ENCODE measurements around the gene ECE1. TPM values are rescaled to one million over a fixed set of nuclear protein-coding genes. Genes with fewer than 3 reads are reported as not detected.
A peak's percentile ranks its signal among the peaks of the same experiment; 100 is the strongest.

ECE1 gene
- total RNA-seq, 2 experiments from 2014 or later, result 70.9 to 72.5 TPM

DNA sequence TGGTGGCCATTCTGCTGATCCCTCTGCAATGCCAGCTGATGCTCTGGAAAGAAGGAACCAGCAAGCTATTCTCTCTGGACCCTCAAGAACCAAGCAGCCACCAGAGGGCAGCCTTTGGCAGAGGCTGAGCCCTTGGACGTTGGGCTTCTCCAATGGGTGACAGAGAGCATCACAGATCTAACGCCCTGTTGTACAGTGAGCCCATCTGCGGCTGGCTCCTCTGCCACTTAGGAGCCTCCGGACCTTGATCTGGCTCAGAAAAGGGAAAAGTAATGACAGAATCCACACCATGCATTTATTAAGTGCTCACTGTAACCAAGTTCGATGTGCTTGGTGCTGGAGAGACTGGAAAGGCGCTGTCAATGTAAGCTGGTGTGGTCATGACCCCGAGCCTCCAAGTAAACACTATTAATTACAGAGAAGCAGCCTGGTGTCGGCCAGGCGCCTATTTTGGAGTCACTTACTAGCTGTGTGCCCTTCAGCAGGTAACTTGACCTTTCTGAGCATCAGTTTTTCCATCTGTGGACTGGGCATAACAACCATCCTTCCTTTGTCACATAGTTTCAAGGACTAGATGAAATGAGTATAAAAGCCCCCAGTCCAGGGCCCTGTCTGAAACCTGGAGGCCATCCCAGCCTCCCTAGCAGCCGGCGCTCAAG, 34.9 kb downstream of the ECE1 start:
- Mint-ChIP-seq H3K36me3 (ENCODE audit: low read depth) (peaks cover 52% of the 10 kb centered on the region), H3K27me3 (ENCODE audit: low read depth) (no peaks in the 10 kb centered on the region), H3K4me1 (ENCODE audit: low read depth) (peaks cover 36% of the 10 kb centered on the region), H3K27ac (no peak overlapping the region), H3K4me3 (no peak overlapping the region), H3K9me3 (ENCODE audit: insufficient read depth) (no peaks in the 10 kb centered on the region)
- DNase-seq (peak; percentile 87), ATAC-seq (peak; percentile 79)
- CTCF ChIA-PET, result interaction anchor here (0.6 to 9.3 kb wide), 30 partner anchors 10 to 710 kb away, joined by 3 to 202 read pairs (median 4); no protein-coding TSS in a partner anchor
- POLR2A ChIA-PET, result interaction anchor here (0.9 to 1.4 kb wide), 3 partner anchors 39 to 113 kb away, joined by 3 to 8 read pairs (median 3); no protein-coding TSS in a partner anchor

DNA sequence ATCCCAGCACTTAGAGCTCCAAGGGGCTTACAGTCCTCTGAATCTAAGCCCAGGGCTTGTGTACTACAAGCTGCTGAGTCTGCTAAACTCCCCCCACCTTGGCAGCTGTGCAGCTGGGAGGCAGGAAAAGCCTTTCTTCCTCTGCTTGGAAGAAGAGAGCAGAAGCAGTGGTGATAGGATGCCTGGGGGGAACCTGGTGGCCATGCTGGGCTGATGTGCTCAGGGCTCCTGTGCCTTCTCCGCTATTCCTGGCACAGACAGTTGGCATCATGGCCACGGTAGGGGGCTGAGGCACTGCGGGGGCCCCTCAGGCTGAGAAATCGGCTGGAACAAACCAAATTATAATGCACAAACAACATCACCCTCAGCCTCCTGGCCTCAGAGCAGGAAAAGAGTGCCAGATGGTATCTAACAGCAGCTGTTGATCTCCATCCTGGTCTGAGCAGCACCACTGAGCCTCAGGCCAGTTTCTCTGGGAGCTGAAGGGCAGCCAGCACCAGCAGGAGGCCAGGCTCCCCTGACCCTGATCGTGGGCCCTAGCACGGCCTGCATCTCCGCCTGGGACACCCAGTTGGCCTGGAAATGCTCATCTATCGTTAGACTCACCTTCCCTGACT, 35.8 kb downstream of the ECE1 start:
- H3K27ac Mint-ChIP-seq, result no peak overlapping the region
- ChIA-PET CTCF (interaction anchor here (0.6 to 9.3 kb wide), 27 partner anchors 9 to 711 kb away, joined by 3 to 202 read pairs (median 4); no protein-coding TSS in a partner anchor), POLR2A (interaction anchor here (0.7 to 1.4 kb wide), 4 partner anchors 40 to 114 kb away, joined by 3 to 8 read pairs (median 3); no protein-coding TSS in a partner anchor)
- H3K4me1 Mint-ChIP-seq (ENCODE audit: low read depth), result peaks cover 26% of the 10 kb centered on the region
- H3K27me3 Mint-ChIP-seq (ENCODE audit: low read depth), result no peaks in the 10 kb centered on the region
- ATAC-seq (no peak), DNase-seq (no peak)
- no peaks in the 10 kb centered on the region for H3K9me3 Mint-ChIP-seq (ENCODE audit: insufficient read depth)
- no peak overlapping the region for H3K4me3 Mint-ChIP-seq
- H3K36me3 Mint-ChIP-seq (ENCODE audit: low read depth), result peaks cover 48% of the 10 kb centered on the region

DNA sequence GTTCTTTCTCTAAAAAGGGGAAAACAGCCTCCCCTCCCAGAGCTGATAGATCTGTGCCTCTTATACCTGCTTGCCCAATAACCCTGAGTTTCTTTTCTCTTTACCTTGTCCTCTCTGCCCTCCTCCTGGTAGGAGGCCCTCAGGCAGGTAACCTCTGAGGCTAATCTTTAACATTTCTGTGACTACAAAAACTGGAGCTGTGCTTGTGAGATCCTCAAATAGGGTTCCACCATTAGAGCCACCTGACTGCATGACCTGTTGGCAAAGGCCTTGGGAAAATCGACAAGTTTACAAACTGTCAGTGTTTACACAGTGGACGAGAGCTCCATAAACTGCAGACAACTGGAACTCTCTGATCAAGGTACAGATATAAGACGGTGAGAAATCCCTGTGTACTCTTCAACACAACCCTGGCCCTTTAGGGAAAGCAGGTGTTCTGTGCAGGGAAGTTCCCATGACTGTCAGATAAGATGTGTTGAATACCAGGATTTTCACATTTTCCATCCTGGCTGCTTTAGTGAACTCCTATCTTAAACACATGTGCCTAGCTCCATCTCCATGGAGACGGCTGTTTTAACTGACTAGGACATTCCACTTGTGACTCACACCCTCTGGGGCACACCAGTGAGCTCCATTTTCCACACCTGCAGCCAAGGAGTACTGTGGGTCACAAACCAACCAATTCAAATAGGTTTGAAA, 38.3 kb downstream of the ECE1 start:
- Mint-ChIP-seq H3K4me1 (ENCODE audit: low read depth) (peaks cover 5% of the 10 kb centered on the region), H3K36me3 (ENCODE audit: low read depth) (peaks cover 39% of the 10 kb centered on the region), H3K4me3 (no peak overlapping the region), H3K9me3 (ENCODE audit: insufficient read depth) (no peaks in the 10 kb centered on the region), H3K27me3 (ENCODE audit: low read depth) (no peaks in the 10 kb centered on the region), H3K27ac (peak overlapping the region; percentile 37)
- ATAC-seq, result no peak
- ChIA-PET CTCF (interaction anchor here (0.6 to 9.3 kb wide), 5 partner anchors 18 to 115 kb away, joined by 3 to 202 read pairs (median 7); no protein-coding TSS in a partner anchor), POLR2A (no interaction called here)
- DNase-seq, result no peak

DNA sequence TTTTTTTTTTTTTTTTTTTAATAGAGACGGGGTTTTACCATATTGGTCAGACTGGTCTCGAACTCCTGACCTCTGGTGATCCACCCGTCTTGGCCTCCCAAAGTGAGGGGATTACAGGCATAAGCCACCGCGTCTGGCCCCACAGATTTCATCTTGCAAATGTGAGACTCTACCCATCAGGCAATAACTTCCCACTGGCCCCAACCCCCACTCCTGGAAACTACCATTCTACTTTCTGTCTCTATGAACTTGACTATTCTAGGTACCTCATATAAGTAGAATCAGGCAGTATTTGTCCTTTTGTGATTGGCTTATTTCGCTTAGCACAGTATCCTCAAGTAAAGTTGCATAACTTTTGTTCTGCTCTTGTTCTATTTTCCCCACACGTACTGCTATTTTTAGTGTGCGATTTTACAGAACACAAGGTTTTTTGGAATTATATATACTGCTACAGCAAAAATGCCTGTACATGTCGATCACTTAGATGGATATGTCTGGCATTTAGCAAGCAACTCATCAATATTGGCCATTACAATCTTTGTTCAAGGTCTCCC, 40.2 kb downstream of the ECE1 start:
- Mint-ChIP-seq H3K27me3 (ENCODE audit: low read depth) (no peaks in the 10 kb centered on the region), H3K27ac (no peak overlapping the region), H3K9me3 (ENCODE audit: insufficient read depth) (no peaks in the 10 kb centered on the region), H3K4me1 (ENCODE audit: low read depth) (no peaks in the 10 kb centered on the region), H3K36me3 (ENCODE audit: low read depth) (peaks cover 36% of the 10 kb centered on the region), H3K4me3 (no peak overlapping the region)
- DNase-seq (no peak), ATAC-seq (no peak)
- CTCF ChIA-PET, result interaction anchor here (0.7 to 4.1 kb wide), 3 partner anchors 21 to 119 kb away, joined by 3 to 20 read pairs (median 3); no protein-coding TSS in a partner anchor
- POLR2A ChIA-PET, result no interaction called here

DNA sequence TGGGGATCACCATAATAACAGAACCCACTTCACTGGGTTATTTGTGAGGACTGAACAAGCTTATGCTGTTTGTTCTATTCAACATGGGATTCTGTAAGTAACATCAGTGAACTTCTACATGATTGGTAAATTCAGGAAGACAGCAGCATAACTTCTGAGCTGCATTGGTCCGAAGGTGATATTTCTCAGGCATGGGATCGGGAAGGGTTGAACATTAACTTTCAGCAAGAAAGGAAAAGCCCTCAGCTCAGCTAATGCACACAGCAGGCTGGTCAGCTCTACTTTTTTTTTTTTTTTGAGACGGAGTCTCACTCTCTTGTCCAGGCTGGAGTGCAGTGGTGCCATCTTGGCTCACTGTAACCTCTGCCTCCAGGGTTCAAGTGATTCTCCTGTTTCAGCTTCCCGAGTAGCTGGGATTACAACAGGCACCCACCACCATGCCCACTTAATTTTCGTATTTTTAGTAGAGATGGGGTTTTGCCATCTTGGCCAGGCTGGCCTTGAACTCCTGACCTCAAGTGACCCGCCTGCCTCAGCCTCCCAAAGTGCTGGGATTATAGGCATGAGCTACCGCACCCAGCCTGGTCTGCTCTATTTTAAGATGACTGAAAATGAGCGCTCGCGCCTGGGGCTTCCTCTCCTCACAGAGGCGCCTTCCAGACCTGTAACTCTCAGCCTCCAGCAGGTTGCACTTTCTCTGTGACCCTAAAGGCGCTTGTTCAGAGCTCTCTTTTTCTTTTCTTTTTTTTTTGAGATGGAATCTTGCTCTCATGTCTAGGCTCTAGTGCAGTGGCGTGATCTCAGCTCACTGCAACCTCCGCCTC, 42.2 kb downstream of the ECE1 start:
- H3K27ac Mint-ChIP-seq, result no peak overlapping the region
- ATAC-seq (no peak), DNase-seq (no peak)
- no peaks in the 10 kb centered on the region for H3K9me3 Mint-ChIP-seq (ENCODE audit: insufficient read depth)
- ChIA-PET CTCF (interaction anchor here (1.0 to 4.1 kb wide), 5 partner anchors 16 to 123 kb away, joined by 3 to 20 read pairs (median 12); no protein-coding TSS in a partner anchor), POLR2A (no interaction called here)
- no peak overlapping the region for H3K4me3 Mint-ChIP-seq
- no peaks in the 10 kb centered on the region for H3K27me3 Mint-ChIP-seq (ENCODE audit: low read depth)
- peaks cover 46% of the 10 kb centered on the region for H3K36me3 Mint-ChIP-seq (ENCODE audit: low read depth)
- no peaks in the 10 kb centered on the region for H3K4me1 Mint-ChIP-seq (ENCODE audit: low read depth)

DNA sequence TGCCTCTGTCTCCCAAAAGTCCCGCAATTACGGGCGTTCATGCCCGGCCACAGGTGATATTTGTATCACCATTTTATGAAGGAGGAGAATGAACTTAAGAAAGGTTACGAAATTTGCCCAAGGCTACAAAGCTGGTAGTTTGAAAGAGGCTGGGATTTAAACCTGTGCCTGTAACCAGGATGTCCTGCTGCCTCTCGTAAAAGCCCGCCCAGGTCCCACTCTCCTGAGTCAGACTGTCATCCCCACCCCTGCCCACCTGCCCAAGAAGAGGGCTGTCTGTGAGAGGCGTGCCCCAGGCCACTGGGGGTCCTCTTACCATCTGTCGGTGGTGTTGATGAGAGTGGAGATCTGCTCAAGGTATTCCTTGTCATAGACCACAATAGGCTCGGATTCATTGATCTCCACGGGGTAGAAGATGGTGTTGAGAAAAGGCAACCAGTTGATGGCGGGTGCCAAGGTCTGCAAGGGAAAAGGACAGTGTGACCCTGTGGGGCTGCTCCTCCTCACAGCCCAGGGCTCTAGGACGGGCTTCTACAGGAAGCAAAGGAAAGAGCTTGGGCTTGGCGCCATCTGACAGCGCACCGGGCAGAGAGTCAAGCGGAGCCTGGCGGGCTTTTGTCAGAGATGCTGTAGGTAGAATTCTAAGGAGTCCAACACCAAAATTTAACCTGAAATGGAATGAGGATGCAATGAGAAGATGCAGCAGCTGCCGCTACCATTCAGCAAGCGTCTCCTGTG, 43.2 kb downstream of the ECE1 start:
- ATAC-seq, result no peak
- peaks cover 48% of the 10 kb centered on the region for H3K36me3 Mint-ChIP-seq (ENCODE audit: low read depth)
- no peak overlapping the region for H3K4me3 Mint-ChIP-seq
- no peaks in the 10 kb centered on the region for H3K27me3 Mint-ChIP-seq (ENCODE audit: low read depth)
- peak overlapping the region; percentile 44 for H3K27ac Mint-ChIP-seq
- H3K9me3 Mint-ChIP-seq (ENCODE audit: insufficient read depth), result no peaks in the 10 kb centered on the region
- no peak for DNase-seq
- no peaks in the 10 kb centered on the region for H3K4me1 Mint-ChIP-seq (ENCODE audit: low read depth)
- CTCF ChIA-PET, result interaction anchor here (1.0 to 4.1 kb wide), 5 partner anchors 15 to 124 kb away, joined by 3 to 20 read pairs (median 12); no protein-coding TSS in a partner anchor
- POLR2A ChIA-PET, result no interaction called here

DNA sequence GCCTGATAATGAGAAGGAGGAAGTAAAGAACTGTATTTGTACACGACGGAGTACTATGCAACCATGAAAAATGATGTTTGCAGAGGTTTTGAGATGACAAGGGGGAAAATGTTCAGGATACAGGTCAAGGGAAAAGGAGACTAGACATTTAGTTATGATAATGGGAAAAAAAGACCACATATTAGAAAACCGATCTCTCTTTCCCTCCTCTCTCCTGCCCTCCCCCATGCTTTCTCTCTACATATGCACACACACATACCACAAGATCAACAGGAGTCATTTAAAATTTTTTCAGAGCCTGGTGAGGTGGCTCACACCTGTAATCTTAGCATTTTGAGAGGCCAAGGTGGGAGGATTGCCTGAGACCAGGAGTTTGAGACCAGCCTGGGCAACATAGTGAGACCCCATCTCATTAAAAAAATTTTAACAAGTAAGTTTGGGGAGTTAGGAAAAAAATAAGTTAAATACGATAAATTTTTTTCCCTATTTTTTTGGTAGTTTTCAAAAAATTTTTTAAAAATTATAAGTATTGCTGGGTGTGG, 44.5 kb downstream of the ECE1 start:
- Mint-ChIP-seq H3K36me3 (ENCODE audit: low read depth) (peaks cover 47% of the 10 kb centered on the region), H3K4me1 (ENCODE audit: low read depth) (no peaks in the 10 kb centered on the region), H3K27ac (no peak overlapping the region), H3K27me3 (ENCODE audit: low read depth) (no peaks in the 10 kb centered on the region), H3K9me3 (ENCODE audit: insufficient read depth) (no peaks in the 10 kb centered on the region), H3K4me3 (no peak overlapping the region)
- DNase-seq (no peak), ATAC-seq (no peak)
- ChIA-PET POLR2A (no interaction called here), CTCF (interaction anchor here (0.7 to 2.2 kb wide), 8 partner anchors 9 to 123 kb away, joined by 3 to 13 read pairs (median 4); no protein-coding TSS in a partner anchor)

DNA sequence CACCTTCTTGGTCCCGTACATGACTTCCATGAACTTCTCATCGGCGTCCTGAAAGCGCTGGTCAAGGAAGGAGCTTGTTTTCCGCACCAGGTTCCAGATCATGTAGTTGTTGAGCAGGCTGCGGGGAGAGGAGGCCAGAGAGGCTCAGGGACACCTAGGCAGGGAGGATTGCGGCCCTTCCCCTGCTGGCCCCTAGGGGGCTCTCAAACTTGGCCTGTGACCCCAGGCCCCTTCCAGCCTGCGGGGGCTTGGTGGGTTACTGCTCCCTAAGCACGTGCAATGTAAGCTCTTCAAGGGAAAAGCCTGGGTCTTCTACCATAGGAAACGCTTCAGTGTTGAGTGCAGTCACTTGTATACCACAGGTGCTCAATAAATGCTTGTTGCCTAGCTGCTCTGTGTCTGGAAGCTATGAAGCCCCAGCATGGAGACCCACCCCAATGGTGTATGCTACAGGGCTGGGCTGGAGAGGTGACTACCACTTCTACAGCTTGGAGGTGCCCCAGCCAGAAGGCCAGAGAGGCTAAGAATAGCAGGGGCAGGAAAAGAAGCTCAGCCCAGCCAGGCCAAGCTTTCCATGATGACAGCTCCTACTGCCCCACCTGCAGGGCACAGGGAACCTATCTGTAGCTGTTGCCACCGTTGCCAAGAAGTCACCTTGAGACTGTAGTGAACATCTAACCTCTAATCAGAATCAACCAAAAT, 45.1 kb downstream of the ECE1 start:
- Mint-ChIP-seq H3K9me3 (ENCODE audit: insufficient read depth) (no peaks in the 10 kb centered on the region), H3K36me3 (ENCODE audit: low read depth) (peaks cover 47% of the 10 kb centered on the region), H3K27ac (no peak overlapping the region), H3K4me3 (no peak overlapping the region), H3K4me1 (ENCODE audit: low read depth) (no peaks in the 10 kb centered on the region), H3K27me3 (ENCODE audit: low read depth) (no peaks in the 10 kb centered on the region)
- ATAC-seq (no peak), DNase-seq (no peak)
- POLR2A ChIA-PET, result no interaction called here
- CTCF ChIA-PET, result interaction anchor here (0.7 to 2.2 kb wide), 8 partner anchors 10 to 123 kb away, joined by 3 to 13 read pairs (median 4); no protein-coding TSS in a partner anchor

DNA sequence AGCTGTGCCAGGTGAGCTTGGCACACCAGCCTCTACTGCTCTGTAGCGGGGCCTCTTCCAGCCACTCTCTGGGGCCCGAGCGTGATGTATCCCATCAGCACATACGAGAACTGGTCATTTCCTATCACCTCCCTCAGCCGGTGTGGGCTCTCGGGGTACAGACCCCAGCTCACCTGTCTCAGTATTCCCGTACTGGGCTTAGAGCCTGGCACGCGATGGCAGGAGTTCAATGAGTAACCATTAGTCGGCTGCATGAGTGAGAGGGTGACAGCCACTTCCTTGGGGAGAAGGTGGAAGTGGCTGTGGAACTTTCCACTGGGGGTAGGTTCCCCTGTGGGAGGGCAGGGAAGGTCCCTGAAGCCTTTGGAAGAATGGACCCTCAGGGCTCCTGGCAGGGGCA, 46.1 kb downstream of the ECE1 start:
- CTCF ChIA-PET, result interaction anchor here (1.8 to 2.2 kb wide), 2 partner anchors 26 kb away, joined by 9 to 13 read pairs; no protein-coding TSS in a partner anchor
- Mint-ChIP-seq H3K27me3 (ENCODE audit: low read depth) (no peaks in the 10 kb centered on the region), H3K27ac (no peak overlapping the region), H3K4me1 (ENCODE audit: low read depth) (no peaks in the 10 kb centered on the region), H3K36me3 (ENCODE audit: low read depth) (peaks cover 43% of the 10 kb centered on the region), H3K9me3 (ENCODE audit: insufficient read depth) (no peaks in the 10 kb centered on the region), H3K4me3 (no peak overlapping the region)
- POLR2A ChIA-PET, result no interaction called here
- ATAC-seq, result no peak
- DNase-seq, result no peak

DNA sequence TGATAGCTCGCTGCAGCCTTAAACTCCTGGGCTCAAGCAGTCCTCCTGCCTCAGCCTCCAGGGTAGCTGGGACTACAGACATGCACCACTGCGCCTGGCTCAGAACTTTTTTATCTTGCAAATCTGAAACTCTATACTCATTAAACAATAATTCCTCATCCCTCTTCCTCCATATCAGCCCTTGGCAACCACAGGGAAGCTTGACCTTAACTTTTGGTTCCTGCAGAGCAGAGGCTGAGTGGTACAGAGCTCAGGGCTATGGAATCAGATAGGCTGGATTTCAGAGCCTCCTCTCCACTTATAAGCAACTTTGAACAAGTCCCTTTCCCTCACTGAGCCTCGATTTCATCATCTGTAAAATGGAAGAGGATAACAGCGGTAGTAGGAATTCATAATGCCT, 47.4 kb downstream of the ECE1 start:
- ChIA-PET POLR2A (no interaction called here), CTCF (interaction anchor here (1.4 kb wide), 1 partner anchor 11 kb away, joined by 3 read pairs; no protein-coding TSS in a partner anchor)
- H3K4me3 Mint-ChIP-seq, result no peak overlapping the region
- no peaks in the 10 kb centered on the region for H3K9me3 Mint-ChIP-seq (ENCODE audit: insufficient read depth)
- no peaks in the 10 kb centered on the region for H3K4me1 Mint-ChIP-seq (ENCODE audit: low read depth)
- H3K27ac Mint-ChIP-seq, result no peak overlapping the region
- no peak for DNase-seq
- H3K36me3 Mint-ChIP-seq (ENCODE audit: low read depth), result peaks cover 50% of the 10 kb centered on the region
- ATAC-seq, result no peak
- H3K27me3 Mint-ChIP-seq (ENCODE audit: low read depth), result no peaks in the 10 kb centered on the region

Data from activated CD8-positive, alpha-beta T cell treated with anti-CD3 and anti-CD28 coated beads, Interleukin-2, amount 10 ng/mL, durations not matched to agents 7 days and 5 days (primary cell).